SK-N-SH (cell line): ENCODE results near the gene CNOT11. TPM values are rescaled to one million over a fixed set of nuclear protein-coding genes. Genes with fewer than 3 reads are reported as not detected.

Experiments
- CTCF ChIA-PET: fragments of 300-600, 350-600 bp; formaldehyde crosslinking; extraction: SDS; loops from one replicate; lab custom pipeline; 2021; lab: Yijun Ruan, JAX
- POLR2A ChIA-PET: fragments of 350-600 bp; sonication (Branson Sonifier 250); formaldehyde crosslinking; extraction: SDS; loops from one replicate; lab custom pipeline; 2020; ENCODE audit warnings: antibody characterized with exemption, inconsistent platforms; lab: Yijun Ruan, JAX
- DNase-seq: peaks from one replicate; pipeline ENCODE4 v3.0.0; 2012
- H2AFZ ChIP-seq: fragments of 200-600 bp; sonication (generic); 2 replicates; pipeline ENCODE4 v1.8.1; 2016; ENCODE audit warnings: antibody characterized with exemption, mild to moderate bottlenecking, low read depth
- H3F3A ChIP-seq: fragments of 200-600 bp; sonication (generic); replicated peaks from 2 replicates; pipeline ENCODE3; 2016; ENCODE audit warnings: antibody characterized with exemption, mild to moderate bottlenecking; ENCODE audit not compliant: insufficient read depth
- H3K27ac ChIP-seq, 2 experiments: fragments of 200-500 bp in 1 of 2; fragments of 200-600 bp in 1 of 2; sonication (Bioruptor generic) in 1 of 2; sonication (generic), shearing (Covaris generic) in 1 of 2; 2 replicates each; pipeline versions ENCODE4 v1.5.1 to v1.6.1; 2014 to 2016; ENCODE audit warnings: low read depth in 2 of 2, inconsistent platforms in 1 of 2, low read length in 1 of 2, mild to moderate bottlenecking in 1 of 2, mixed read lengths in 1 of 2
- H3K27me3 ChIP-seq: fragments of 200-600 bp; sonication (generic), shearing (Covaris generic); 2 replicates; pipeline ENCODE4 v1.6.1; 2016; ENCODE audit warnings: mixed run types; ENCODE audit not compliant: insufficient read depth
- H3K36me3 ChIP-seq, 2 experiments: fragments of 200-500 bp in 1 of 2; fragments of 200-600 bp in 1 of 2; sonication (Bioruptor generic) in 1 of 2; sonication (generic) in 1 of 2; replicated peaks in 1 of 2; 2 replicates each; pipeline versions ENCODE3 to v1.5.1; 2014 to 2016; ENCODE audit warnings: low read length in 1 of 2, mild to moderate bottlenecking in 1 of 2; ENCODE audit not compliant: insufficient read depth in 2 of 2, control insufficient read depth in 1 of 2
- H3K4me1 ChIP-seq, 2 experiments: fragments of 200-500 bp in 1 of 2; fragments of 200-600 bp in 1 of 2; sonication (Bioruptor generic) in 1 of 2; sonication (generic), shearing (Covaris generic) in 1 of 2; 2 replicates each; pipeline versions ENCODE4 v1.5.1 to v1.6.1; 2014 to 2016; ENCODE audit warnings: low read depth in 1 of 2, low read length in 1 of 2, mixed run types in 1 of 2; ENCODE audit not compliant: insufficient read depth in 2 of 2, control insufficient read depth in 1 of 2
- H3K4me2 ChIP-seq: fragments of 200-600 bp; sonication (generic), shearing (Covaris generic); 2 replicates; pipeline ENCODE4 v1.6.1; 2017; ENCODE audit warnings: mixed run types
- H3K4me3 ChIP-seq, 2 experiments: fragments of 200-500 bp in 1 of 2; fragments of 200-600 bp in 1 of 2; sonication (Bioruptor generic) in 1 of 2; sonication (generic), shearing (Covaris generic) in 1 of 2; 2 replicates each; pipeline versions ENCODE4 v1.5.1 to v1.8.1; 2014 to 2016; ENCODE audit warnings: low read depth in 2 of 2, inconsistent platforms in 1 of 2, low read length in 1 of 2, mild to moderate bottlenecking in 1 of 2, mixed read lengths in 1 of 2, moderate library complexity in 1 of 2
- H3K79me2 ChIP-seq: fragments of 200-600 bp; sonication (generic); 2 replicates; pipeline ENCODE4 v1.8.1; 2017; ENCODE audit warnings: mild to moderate bottlenecking; ENCODE audit not compliant: insufficient read depth
- H3K9ac ChIP-seq: fragments of 200-600 bp; sonication (generic); 2 replicates; pipeline ENCODE4 v1.6.1; 2017; ENCODE audit warnings: mixed run types
- H3K9me2 ChIP-seq: fragments of 200-600 bp; sonication (generic); 2 replicates; pipeline ENCODE4 v1.6.1; 2017; ENCODE audit warnings: mixed run types
- H3K9me3 ChIP-seq: fragments of 200-600 bp; sonication (generic); 2 replicates; pipeline ENCODE4 v1.6.1; 2017; ENCODE audit warnings: mixed run types, mild to moderate bottlenecking, moderate library complexity
- H4K20me1 ChIP-seq: fragments of 200-600 bp; sonication (generic); 2 replicates; pipeline ENCODE4 v1.6.1; 2017; ENCODE audit warnings: mild to moderate bottlenecking, mixed run types; ENCODE audit not compliant: insufficient read depth
- FOSL2 ChIP-seq: IDR thresholded peaks from 2 replicates; pipeline ENCODE4 v1.4.0; 2012; ENCODE audit warnings: low read depth, mild to moderate bottlenecking, moderate library complexity, borderline replicate concordance
- FOXJ3 ChIP-seq: sonication (generic); formaldehyde crosslinking; IDR thresholded peaks from 2 replicates; pipeline ENCODE4 v1.5.1; 2020; ENCODE audit warnings: mild to moderate bottlenecking, missing genetic modification reagents
- GABPA ChIP-seq: IDR thresholded peaks from 2 replicates; pipeline ENCODE4 v1.4.0; 2012; ENCODE audit warnings: low read depth, mild to moderate bottlenecking
- GATA2 ChIP-seq: sonication (generic); formaldehyde crosslinking; IDR thresholded peaks from 2 replicates; pipeline ENCODE4 v1.5.0; 2020; ENCODE audit warnings: mild to moderate bottlenecking, missing genetic modification reagents
- JUND ChIP-seq: IDR thresholded peaks from 2 replicates; pipeline ENCODE4 v1.4.0; 2012
- MAX ChIP-seq: IDR thresholded peaks from 2 replicates; pipeline ENCODE4 v1.4.0; 2012; ENCODE audit warnings: low read depth
- NFIC ChIP-seq: IDR thresholded peaks from 2 replicates; pipeline ENCODE4 v1.4.0; 2012; ENCODE audit warnings: borderline replicate concordance
- POLR2AphosphoS5 ChIP-seq: IDR thresholded peaks from 2 replicates; pipeline ENCODE4 v1.6.1; 2012; ENCODE audit warnings: low read depth, low read length
- SIN3A ChIP-seq: IDR thresholded peaks from 2 replicates; pipeline ENCODE4 v1.6.1; 2012; ENCODE audit warnings: low read depth, mild to moderate bottlenecking, low read length, moderate library complexity, borderline replicate concordance
- TEAD4 ChIP-seq: IDR thresholded peaks from 2 replicates; pipeline ENCODE4 v1.4.0; 2012; ENCODE audit warnings: mild to moderate bottlenecking, borderline replicate concordance; ENCODE audit not compliant: insufficient read depth
- ZBTB33 ChIP-seq: IDR thresholded peaks from 2 replicates; pipeline ENCODE4 v1.4.0; 2012; ENCODE audit warnings: low read depth, borderline replicate concordance
- whole genome bisulfite sequencing: methylation state at CpG from one replicate; pipeline ENCODE4 v1.1.6; 2017; ENCODE audit warnings: low lambda C conversion rate; 5-methylcytosine and 5-hydroxymethylcytosine counted together
- polyA plus RNA-seq, 3 experiments: library from polyadenylated mRNA; depleted of rRNA; stranded (reverse); fragments of >200 nt; gene quantifications; 2 replicates each; pipeline ENCODE4 v1.2.3, GENCODE V29; 2012
- TF ChIP-seq, protein P1 (sequence below): fragments of 150-350 bp; IDR thresholded peaks from 2 replicates; pipeline ENCODE4 v1.6.1; 2016; ENCODE audit warnings: mild to moderate bottlenecking, low read depth, low read length
- TF ChIP-seq, protein P2 (sequence below): fragments of 200-600 bp; sonication (generic); IDR thresholded peaks from 2 replicates; pipeline ENCODE4 v1.6.1; 2017; ENCODE audit warnings: antibody characterized with exemption, mild to moderate bottlenecking, moderate library complexity

CNOT11 gene
- polyA plus RNA-seq, 1 of the 3 experiments (the other 2 are of a cell fraction): 38.4 TPM

GRCh38 chr2:101252408-101253012 is at the start of gene CNOT11 (continued):
- TF ChIP-seq, protein P1, sequence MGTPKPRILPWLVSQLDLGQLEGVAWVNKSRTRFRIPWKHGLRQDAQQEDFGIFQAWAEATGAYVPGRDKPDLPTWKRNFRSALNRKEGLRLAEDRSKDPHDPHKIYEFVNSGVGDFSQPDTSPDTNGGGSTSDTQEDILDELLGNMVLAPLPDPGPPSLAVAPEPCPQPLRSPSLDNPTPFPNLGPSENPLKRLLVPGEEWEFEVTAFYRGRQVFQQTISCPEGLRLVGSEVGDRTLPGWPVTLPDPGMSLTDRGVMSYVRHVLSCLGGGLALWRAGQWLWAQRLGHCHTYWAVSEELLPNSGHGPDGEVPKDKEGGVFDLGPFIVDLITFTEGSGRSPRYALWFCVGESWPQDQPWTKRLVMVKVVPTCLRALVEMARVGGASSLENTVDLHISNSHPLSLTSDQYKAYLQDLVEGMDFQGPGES: no peak
- no peak for TF ChIP-seq GATA2
- peak; percentile 60 for TF ChIP-seq NFIC
- peak; percentile 18 for TF ChIP-seq MAX
- TF ChIP-seq POLR2AphosphoS5: peak; percentile 90
- TF ChIP-seq JUND: no peak
- 0 out of 2 replicates have a peak, but pooled peaks have one; percentile 21 for TF ChIP-seq FOXJ3
- TF ChIP-seq ZBTB33: peak; percentile 59; the same call in 1 of the 2 replicates
- TF ChIP-seq TEAD4: no peak
- TF ChIP-seq GABPA: 0 out of 2 replicates have a peak, but pooled peaks have one; percentile 39

DNA sequence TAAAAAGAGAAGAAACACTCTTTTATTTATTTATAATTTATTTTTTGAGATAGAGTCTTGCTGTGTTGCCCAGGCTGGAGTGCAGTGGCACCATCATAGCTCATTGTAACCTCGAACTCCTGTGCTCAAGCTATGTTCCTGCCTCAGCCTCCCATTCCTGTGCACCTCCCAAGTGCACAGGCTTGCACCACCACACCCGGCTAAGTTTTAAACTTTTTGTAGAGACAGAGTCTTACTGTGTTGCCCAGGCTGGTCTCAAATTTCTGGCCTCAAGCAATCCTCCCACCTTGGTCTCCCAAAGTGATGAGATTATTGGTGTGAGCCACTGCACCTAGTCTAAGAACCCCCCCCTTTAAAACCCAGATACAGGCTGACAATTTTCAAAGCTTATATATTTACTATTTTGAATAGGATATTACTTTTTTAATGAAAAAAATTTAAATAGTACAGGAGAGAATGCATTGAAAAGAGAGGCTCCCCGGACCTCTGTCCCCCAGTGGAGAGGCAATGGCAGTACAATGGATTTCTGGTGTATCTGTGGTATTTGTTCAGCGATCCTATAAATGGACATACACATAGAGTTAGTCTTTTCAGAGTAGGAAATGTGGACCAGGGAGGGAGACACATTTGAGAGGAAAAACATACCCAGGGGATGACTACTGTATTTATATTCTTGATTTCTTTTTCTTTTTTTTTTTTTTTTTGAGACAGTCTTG is 48.1 kb upstream of the CNOT11 start:
- Histone ChIP-seq H3K27ac (no peak overlapping the region), H3F3A (no peaks in the 10 kb centered on the region), H3K9me3 (no peaks in the 10 kb centered on the region), H3K4me1 (no peaks in the 10 kb centered on the region), H3K4me2 (no peak overlapping the region; the same call in 1 of the 2 replicates), H3K27me3 (no peaks in the 10 kb centered on the region), H3K4me3 (no peak overlapping the region), H3K9ac (no peak overlapping the region), H2AFZ (peak overlapping the region; percentile 100), H3K36me3 (no peaks in the 10 kb centered on the region), H4K20me1 (no peaks in the 10 kb centered on the region), H3K9me2 (no peaks in the 10 kb centered on the region), H3K79me2 (no peaks in the 10 kb centered on the region)
- no peak for DNase-seq
- WGBS: 85% methylated on average over 4 of the region's 4 CpGs
- ChIA-PET CTCF (interaction anchor here (0.7 to 7.1 kb wide), 17 partner anchors 8 to 598 kb away, joined by 3 to 80 read pairs (median 6); partner anchors contain the start of gene TBC1D8), POLR2A (no interaction called here)
- no peak for TF ChIP-seq FOSL2
- no peak for TF ChIP-seq SIN3A
- TF ChIP-seq, protein P2, sequence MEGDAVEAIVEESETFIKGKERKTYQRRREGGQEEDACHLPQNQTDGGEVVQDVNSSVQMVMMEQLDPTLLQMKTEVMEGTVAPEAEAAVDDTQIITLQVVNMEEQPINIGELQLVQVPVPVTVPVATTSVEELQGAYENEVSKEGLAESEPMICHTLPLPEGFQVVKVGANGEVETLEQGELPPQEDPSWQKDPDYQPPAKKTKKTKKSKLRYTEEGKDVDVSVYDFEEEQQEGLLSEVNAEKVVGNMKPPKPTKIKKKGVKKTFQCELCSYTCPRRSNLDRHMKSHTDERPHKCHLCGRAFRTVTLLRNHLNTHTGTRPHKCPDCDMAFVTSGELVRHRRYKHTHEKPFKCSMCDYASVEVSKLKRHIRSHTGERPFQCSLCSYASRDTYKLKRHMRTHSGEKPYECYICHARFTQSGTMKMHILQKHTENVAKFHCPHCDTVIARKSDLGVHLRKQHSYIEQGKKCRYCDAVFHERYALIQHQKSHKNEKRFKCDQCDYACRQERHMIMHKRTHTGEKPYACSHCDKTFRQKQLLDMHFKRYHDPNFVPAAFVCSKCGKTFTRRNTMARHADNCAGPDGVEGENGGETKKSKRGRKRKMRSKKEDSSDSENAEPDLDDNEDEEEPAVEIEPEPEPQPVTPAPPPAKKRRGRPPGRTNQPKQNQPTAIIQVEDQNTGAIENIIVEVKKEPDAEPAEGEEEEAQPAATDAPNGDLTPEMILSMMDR: peak; percentile 25; the same call in 1 of the 2 replicates
